UCSD-AML1 (cell line): ENCODE measurements around the gene ZNF664.

Experiments used
- DNase-seq: peaks from one replicate; lab custom pipeline; 2025; ENCODE audit not compliant: unreplicated experiment; lab: John Stamatoyannopoulos, UW

Gene ZNF664

DNA sequence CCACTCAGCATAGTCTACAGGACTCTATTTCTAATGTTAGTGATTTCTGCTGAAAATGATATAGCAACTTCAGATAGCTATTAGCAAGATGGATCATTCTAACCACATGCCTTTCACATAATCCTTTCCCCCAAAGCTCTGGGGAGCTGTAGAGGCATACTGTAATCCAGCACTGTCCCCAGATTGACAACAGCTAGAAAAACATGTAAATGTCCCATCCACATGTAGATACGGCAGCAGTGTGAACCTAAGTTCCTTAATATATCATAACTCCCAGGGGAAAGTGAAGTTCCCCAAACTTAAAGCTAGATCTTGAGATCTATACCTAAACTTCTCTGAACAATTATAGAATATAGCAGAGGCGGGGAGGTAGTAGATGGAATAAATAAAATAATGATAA is 14.0 kb downstream of the ZNF664 start:
- DNase-seq: no peak

DNA sequence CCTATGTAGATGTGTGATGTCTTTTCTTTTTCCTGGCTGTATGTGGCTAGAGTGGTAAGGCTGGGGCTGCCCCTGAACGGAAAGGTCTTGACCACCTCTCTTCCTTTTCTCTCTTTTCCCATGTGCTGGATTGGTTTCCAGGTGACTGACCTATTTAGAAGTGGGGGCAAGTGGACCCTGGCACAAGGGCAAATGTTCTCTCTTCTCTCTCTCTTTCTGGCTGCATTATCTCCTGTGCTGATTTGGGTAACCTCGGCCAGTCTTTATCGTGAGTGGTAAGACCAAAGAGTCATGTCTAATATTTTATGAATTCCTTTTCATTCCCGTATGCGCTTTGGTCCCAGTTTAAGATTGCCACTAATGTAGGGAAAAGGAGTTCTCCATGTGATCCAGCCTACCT is 16.2 kb downstream of the ZNF664 start:
- no peak for DNase-seq

DNA sequence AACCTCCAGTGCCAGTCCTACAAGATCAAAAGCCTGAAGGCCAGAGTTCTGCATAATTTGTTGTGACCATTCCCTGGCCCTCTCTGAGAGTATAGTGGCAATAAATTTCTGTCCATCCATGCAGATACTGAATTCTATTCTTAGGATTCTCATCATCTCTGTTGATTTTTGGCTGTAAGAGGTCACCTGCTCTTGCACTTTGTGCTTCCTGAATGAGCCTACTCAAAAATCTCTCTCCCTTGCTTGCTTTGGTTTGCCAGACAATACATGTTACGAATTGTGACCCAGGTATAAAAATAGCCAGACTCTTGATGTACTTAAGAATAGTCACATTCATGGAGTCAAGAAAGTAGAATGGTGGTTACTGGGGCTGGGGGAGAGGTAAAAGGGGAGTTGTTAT is 16.7 kb downstream of the ZNF664 start:
- no peak for DNase-seq

DNA sequence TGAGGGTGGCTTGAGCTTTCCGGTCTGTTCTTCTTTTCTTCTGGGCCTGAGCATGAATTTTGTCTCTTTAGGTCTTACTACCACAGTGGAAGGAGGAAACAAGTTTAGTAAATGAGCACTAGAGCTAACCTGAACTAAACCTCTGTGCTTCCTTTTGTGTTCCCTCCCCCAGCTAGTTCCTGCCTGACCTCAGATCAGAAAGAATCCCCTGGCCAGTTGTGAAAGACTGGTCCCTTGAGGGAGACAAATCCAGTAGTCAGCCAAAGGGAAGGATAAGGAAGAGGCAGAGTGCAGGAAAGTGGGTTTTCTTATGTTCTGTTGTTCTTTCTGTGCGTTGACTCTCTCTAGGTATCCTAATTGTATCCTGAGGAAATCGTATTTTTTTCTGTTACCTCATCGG is 17.5 kb downstream of the ZNF664 start:
- DNase-seq: no peak

DNA sequence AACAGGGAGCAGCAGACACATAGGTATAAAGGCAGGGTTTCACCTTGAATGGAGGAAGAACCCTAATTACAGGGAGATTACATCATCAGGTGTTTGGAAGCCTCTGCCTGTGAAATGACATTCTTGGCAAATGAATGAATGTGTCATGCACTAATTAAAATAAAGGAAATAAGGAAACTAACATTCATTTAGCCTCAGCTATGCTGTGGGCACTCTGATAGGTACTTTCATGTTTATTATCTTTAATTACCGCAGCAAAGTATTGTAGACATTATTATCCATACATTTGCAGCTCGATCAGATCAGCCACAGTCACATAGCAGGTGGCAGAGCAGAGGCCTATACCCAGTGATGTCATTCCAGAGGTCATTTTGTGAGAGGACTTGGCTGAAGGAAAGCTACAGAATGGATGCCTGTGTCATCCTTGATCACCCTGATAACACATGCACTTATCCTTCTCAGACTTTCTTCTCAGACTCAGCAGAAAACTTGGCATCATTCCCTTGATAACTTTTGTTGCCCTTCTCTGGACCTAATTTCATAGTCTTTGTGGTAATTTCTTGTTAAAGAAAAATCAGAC is 18.4 kb downstream of the ZNF664 start:
- DNase-seq: no peak

DNA sequence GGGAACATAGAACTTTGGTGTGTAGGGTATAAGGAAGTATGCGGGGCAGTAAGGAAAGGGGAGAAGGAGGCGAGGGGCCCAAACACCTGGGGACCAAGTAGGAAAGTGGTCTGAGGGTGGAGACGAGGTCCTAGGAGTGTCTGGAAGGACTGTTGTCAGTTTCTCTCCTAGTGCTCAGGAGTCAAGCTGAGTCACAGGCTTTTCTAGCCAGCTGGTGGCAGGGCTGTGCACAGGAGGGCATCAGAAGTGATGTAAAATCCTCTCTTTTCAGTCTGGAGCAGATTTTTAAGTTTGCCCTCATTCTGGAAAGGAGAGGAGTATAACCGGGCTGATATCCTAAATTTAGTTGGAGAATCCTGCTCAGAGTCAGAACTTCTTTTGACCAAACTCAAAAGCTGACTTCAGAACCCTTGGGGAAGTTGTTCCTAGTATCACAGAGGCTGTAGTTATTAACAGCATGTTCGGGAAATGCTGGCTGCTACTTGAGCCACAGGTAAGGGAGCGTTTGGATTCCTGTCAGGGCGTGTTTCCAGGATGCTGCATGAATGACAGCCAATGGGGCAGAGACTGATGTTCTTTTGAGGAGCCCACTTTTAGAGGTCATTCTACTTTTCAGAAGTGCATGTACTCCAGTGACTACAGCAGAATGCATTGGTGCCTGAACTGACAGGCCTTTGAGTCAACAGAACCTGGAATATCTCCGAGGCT is 19.3 kb downstream of the ZNF664 start:
- DNase-seq: no peak

DNA sequence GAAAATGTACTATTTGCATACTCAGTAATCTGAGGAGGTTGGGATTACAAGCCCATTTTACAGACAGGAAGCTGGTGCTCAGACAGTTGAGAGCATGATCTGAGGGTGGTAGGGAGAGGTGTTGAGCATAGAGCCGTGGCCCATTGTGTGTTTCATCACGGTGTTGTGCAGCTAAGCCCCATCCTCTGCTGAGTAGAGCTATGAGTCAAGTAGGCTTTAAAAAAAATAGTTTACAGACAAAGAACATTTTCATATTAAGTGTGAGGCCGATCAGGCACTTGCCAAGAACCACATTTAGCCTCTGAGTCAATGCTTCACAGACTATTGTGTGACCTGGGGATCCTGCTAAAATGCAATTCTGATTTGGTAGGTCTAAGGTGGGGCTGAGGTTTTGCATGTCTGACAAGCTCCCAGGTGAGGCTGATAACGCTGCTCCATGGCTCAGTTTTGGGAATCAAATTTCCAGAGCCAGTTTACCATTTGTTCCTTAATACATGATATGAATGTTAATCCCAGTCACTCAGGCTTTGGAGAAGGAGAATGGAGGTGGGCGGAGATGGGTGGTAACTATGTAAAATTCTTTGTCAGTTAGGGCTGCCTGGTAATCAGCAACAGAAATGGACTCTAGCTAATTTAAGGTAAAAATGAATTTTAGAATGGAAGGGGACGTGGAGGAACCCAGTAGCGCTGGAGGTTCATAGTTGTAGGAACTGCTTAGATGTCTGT is 22.2 kb downstream of the ZNF664 start:
- no peak for DNase-seq

DNA sequence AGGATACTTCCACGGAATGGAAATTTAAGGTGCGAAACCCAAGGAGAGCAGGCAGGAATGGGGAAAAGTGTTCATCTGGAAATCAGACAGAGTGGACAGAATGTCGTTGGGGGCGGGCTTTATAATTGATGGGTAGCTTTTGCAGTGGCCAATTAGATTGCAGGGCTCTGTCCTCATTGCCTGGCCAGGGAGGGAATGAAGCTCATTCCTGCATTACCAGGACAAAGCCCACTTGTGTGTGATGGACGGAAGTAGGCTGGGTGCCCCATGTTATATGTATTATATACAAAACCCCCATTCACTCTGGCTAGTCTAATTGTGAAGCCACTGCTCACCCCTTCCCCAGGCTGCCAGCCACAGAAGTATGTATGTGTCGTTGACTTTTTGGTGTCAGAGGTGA is 23.6 kb downstream of the ZNF664 start:
- no peak for DNase-seq

DNA sequence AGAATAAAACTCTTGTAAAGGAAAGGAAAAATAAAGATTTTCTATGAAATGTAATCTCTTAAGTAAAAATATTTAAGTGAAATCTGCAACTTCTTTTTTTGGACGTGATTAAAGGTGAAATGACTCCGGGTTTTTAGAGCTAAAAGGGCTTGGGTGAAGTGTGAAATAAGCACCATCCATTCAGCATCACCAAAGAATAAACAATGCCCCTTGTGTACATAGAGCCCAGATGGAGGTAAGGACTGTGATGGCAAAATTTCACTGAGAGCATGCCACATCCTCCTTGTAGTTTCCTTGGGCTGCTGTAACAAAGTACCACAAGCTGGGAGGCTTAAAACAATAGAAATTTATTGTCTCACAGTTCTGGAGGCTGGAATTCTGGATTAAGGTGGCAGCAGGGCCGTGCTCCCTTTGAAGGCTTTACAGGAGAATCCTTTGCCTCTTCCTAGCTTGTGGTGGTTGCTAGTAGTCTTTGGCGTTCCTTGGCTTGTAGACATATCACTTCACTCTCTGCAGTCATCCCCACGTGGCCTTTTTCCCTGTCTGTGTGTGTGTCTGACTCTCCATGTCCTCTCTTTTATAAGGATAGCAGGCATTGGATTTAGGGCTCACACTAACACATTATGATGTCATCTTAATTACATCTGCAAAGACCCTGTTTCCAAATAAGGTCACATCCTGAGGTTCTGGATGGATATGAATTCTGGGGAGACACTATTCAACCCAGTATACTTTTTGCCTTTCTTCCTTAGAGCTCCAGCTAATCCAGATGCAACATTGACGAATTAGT is 24.2 kb downstream of the ZNF664 start:
- no peak for DNase-seq

DNA sequence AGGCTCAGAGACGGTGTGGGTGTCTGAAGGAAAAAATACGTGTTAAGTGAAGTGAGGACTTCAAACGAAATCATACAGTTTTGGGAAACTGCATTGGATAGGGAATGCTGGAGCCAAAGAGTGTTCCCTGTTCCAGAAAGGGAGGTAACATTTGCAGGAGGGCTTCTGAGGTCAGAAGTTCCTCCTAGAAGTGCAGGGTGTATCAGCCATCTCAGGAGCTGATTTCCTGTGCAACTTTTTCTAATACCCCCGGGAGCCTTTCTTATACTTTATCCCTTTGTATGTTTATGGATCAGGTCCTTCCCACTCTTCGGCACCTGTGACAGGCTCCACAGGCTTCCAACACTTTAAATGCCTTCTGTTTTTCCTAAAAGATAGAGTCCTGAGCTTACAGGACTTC is 24.9 kb downstream of the ZNF664 start:
- DNase-seq: no peak

DNA sequence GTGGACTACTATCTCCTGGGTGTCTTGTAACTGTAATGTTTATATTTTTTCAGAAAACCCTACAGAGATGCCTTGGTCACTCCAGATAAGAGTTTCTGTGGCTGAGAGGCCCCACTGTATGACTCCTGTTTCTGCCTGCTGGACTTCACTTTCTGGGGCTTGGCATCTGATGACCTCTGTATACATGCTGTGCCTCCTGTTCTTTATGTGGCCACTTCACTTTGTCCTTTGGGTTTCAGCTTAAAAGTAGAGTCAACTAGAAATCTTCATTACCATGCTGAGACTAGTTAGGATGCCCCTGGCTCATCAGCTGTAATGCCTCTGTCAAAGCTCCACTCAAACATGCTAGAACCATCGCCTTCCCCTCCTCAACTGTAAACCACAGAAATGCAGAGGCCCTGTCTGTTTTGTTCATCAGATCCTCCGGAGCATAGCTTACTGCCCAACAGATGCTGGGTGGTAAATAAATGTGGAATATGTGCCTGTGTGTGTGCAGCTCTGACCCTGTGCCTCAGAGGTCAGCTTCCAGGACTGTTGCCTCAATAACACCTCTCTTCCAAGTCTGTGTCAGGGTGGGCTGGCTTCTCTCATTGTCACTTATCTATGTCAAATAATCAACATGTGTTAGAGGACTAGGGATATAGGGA is 25.5 kb downstream of the ZNF664 start:
- DNase-seq: no peak

DNA sequence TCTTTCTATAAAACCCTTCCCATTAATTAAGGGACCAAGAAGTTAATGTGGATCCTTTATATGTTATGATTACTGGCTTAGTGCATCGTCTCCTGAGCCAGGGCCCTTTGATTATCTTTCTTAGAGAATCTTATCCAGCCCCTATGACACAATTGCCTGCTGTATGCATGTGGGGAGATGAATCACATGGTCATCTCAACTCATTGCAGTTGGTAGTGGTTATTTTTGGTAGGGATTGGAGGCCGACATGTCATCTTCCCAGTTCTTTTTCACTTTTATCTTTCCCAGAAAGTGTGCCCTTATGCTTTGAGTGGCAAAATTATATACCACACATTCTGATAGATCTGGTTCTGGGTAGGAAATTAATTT is 26.0 kb downstream of the ZNF664 start:
- no peak for DNase-seq

DNA sequence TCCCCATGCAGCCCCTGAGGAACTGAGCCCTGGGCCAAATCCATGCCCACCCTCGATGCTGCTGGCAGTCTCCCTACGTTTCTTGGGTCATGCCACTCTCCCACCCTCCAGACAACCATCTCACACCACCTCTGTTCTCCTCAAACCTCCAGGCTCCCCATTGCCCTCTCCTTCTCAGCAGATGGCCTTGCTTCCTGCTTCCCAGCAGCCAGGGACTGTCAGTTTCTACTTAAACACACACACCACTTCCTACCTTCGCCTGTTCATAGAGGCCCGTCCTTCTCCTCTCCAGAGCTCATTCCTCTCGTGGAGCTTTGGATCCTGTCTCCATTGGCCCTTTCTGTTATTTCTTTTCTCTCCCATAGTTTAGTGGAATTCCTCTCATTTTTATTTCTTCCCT is 27.1 kb downstream of the ZNF664 start:
- DNase-seq: no peak

DNA sequence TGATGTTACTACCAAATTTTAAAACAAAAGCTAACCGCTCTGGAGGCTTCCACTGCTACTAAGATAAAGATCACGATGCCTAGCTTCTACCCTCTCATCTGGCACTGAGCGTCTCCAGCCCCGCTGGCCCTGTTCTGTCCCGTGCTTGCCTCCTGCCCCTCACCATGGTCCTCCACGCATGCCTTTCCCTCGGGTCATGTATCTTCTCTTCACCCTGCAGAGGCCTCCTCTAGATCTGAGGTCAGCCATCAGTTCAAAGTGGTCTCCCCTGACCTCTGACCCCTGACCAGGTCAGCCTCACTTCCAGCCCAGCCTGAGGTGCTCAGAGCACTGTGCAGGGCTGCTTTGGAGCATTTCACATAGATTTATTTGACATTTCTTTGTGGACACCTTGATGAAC is 28.3 kb downstream of the ZNF664 start:
- DNase-seq: no peak

DNA sequence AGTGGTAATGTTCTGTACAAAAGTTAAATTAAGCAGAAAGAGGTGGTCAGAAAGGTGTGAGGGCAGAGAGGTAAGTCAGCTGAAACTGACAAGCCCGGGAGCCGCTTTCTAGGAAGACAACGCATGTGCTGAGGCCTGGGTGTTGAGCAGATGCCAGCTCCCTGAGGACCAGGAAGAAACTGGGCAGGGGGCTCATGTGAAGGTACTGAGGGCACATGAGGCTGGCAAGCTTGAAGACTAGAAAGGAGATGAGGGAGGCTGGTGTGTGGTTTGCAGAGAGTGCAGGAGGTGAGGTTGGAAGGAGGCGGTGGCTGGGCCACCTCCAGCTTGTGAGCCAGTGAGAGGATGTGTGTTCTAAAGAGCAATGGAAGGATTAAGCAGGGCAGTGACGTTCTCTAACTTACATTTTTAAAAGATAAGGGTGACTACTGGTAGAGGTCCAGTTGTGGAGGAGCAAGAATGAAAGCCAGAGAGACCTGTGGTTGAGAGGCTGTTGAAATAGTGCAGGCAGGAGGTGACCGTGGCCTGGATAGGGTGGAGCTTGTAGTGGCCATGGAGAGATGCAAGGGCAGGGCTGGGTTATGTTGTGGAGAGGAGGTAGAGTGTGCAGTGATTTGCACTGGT is 29.1 kb downstream of the ZNF664 start:
- DNase-seq: no peak

DNA sequence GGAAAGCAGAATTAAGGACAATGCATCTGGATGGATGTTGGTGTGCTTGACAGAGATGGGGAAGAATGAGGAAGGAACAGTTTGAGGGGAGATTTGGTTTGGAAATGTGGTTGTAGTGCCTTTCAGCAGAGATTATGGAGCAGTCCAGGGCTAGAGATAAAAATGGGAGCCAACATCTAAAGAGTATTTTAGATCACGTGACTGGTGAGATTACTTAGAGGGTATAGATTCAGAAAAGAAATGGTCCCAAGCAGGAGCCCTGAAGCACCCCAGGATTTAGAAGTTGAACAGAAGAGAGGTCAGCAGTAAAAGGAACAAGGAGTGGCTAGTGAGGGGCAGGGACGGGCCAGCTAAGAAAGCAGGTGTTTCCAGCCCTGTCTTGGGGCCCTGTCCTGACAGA is 29.6 kb downstream of the ZNF664 start:
- no peak for DNase-seq

DNA sequence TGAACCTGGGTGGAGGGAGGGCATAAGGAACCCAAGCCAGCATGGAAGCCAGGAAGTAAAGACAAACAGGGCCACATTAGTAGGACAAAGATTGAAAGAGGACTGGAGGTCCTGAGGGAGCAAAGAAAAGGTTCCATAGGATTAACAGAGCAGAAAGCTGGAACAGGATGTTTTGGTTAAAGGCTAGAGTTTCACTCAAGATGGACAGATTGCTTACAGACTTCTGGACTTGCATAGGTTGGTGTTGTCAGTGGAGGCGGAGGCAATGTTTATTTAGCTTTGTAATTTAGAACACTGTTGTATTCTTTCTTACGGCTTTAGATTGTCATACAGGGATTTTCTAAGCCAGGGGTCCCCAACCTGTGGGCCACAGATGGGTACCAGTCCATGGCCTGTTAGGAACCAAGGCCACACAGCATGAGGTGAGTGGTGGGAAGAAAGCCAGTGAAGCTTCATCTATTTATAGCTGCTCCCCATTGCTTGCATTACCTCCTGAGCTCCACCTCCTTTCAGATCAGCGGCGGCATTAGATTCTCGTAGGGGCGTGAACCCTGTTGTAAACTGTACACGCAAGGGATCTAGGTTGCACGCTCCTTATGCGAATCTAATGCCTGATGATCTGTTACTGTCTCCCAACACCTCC is 31.3 kb downstream of the ZNF664 start:
- DNase-seq: no peak

DNA sequence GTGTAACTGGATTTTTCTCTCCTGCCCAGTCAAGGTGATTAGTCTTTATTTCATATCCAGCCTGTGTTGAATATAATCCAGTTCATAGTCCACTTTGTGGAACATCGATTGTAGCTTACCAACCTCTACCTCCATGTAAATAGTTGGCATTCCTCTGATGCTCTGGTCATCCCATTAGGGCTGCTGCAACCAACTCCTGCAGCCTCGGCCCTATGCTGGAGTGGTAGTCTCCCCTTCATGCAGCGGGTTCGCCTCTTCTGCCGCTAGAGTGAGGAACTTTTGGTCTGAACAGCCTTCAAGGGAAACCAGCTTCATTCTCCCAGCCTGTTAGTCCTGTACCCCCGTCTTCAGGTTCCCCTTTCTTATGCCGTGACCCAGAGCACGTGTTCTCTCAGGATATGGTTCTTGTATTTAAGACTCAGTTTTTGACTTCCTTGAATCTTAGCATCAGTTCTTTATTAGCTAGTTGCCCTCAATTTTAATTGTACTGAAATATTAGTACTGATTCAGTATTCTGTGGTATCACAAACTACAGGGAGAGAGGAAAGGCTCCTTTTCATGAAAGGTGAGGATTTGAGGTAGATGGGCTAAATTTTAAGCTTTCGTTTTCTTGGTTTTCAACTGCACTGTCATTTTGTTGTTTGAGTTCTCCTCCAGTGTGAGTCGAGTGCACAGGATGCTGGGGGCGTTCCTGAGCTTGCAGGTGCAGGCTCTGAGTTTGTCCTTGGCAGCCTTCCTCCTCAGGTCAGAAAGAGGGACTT is 33.2 kb downstream of the ZNF664 start:
- DNase-seq: no peak

DNA sequence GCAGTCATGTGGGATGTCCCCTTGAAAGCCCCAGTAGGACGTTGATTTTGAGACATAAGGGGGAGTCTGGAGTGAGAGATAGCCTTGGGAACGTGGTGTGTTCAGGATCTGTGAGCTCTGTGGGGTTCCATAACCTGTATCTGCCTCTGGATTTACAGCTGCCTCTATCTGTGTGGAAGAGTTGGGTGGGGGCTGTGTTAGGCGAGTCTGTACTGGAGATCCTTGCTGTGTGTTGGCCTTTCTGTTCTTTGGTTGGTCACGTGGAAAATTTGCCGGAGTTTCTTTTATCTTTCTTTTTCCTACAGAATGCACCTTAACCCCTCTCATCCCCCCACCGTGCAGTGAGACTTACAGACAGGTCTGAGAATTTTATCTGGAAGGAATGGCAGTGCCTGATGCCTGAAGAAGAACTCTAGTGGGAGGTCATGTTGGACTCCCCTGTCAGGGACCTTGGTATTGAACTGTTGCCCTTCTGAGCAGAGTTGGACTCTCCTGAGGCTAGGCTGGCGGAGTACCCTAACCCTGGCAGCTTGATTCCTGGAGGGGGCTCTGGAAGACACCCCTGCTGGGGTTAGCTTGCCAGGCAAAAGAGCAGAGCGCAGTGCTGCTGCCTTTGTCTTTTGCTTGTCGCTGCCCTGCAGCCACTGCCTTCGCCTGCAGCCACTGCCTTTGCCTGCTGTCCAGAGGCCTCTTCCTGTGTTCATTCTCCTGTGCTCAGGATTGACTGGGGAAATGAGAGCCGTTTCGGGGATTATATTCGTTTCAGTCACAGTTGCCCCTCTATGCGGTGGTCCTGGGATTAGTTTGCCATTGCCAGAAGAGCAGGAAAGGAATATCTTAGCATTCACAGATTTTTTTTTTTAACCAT is 34.1 kb downstream of the ZNF664 start:
- no peak for DNase-seq
